Measurements from ENCODE around the gene TNS4.
A peak's percentile ranks its signal among the peaks of the same experiment; 100 is the strongest.

TNS4 gene

DNA sequence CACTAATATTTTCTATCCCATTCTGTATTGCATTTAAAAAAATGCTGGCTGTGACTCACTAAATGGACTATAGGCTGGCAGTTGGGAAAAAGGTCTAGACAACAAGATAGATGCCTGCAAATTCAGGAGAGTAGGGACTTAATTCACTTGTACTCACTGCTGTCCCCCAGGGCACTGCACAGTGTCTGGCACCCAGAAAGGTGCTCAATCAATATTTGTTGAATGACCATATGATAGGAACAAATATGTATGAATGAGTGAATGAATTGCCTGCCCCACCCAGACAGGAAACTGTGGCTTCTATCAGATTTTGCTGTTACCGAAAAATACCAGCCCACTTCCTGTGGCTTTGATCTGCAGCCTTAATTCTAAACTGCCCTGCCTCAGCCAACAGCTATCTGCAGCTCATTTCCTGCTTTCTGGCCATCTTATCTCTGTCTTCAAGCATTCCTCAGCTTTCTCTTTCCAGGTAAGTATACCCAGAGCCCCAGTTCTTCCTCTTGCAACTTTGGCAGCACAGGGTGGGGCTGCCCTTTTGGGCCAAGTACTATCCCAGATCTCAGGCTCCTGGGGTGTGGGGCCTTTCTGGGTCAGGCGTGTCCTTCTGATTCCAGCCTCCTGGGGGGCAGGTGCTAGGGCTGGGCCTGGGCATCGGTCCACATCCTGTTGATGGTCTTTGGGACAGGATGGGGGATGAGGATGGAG is 15.3 kb upstream of the TNS4 start:
- no peak for DNase-seq

DNA sequence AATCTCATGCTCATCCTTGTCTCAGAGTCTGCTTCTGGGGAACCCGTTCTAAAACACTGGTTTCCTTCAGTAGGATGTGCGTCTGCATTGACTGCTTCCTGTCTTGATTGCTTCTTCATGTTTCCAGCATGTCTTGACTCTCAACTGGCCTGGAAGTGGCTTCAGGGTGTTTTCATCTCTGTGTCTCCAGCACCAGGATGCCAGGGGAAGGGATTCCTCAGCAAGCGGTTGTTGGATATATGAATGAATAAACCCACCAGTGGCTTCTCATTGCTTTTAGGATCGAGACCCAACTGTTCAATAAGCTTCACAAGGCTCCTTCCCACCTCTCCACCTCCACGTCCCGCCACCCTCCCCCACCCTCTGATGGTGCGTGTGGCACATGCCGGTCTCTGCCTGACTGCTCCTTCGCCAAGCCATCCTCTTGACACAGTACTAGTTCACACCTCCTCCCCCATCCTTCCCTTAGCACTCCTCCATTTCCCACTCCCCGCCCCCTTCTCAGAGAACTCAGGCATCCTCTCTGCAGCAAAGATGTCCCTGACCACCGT is 14.1 kb upstream of the TNS4 start:
- no peak for DNase-seq

DNA sequence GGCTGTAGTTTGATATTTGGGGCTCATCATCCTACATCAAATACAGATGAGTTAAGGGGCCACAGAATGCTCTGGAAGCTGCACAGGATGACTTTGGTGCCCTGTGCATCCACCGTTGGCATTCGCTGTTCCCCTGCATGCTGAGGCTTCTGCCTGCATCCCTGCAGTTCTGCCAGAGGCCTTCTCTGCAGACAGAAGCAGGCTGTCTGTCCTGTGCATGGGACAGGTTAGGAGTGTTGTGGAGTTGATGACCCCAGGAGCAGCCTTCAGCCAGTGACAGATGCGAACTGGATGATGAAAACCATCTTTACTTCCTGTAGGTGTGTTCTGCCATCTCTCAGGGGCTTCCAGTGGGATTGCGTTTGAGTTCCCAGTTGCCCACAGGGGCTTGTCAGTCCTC is 13.6 kb upstream of the TNS4 start:
- no peak for DNase-seq

DNA sequence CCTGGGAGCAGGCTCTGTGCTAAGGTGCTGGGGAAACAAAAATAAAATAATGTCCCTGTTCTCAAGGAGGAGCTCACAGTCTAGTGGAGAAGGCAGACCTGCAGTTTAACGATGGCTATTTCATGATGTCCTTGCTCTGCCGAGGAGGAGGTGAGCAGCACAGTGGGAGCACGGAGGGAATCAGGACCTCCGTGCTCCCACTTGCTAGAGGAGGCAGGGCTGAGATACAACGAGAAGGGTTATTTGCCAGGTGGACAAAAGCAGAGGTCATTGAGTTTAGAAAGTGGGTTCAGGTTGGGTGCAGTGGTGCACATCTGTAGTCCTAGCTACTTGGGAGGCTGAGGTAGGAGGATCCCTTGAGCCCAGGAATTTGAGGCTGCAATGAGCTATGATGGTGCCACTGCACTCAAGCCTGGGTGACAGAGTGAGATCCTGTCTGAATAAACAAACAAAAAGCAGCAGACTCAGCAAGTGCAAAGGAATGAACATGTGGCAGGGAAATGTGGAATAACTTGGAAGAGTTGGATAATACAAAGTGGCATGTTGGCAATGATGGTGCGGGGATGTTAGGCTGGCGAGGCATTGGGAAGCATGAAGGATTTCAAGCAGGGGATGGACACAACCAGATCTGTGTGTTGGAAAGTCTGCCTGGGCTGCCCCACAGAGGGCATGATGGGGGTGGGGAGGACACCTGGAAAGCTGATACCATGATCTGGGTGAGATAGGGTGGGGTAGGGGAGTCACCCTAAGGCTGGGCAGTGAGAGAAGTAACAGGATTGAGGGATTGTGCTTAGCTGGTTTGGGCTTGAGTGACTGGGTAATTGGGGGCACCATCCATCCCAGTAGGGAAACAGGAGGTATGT is 12.8 kb upstream of the TNS4 start:
- DNase-seq: no peak

DNA sequence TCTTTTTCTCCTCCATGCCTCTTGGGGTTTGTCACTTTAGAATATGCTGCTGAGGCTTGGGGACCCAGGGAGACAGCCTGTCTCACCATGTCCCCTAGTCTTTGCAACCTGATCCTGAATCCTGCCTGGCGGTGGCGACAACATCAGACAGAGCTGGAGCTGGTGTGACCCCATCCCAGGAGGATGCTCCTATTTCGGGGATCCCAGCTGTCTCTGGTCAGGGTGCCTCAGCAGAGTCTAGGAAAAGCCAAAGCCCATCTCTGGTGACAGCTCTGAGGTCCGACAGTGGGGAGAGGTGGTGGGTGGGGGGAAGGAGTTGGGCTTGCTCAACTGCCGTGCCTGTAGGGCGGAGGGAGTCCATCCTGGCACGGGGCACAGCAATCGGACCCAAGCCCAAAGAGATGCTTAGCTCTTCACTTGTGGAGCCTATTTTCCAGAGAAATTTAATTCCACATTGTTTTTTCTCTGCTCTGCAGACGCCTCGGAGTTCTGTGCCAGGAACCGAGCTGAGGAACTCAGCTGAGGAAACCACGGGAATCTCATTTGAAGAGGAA is 10.3 kb upstream of the TNS4 start:
- DNase-seq: no peak

DNA sequence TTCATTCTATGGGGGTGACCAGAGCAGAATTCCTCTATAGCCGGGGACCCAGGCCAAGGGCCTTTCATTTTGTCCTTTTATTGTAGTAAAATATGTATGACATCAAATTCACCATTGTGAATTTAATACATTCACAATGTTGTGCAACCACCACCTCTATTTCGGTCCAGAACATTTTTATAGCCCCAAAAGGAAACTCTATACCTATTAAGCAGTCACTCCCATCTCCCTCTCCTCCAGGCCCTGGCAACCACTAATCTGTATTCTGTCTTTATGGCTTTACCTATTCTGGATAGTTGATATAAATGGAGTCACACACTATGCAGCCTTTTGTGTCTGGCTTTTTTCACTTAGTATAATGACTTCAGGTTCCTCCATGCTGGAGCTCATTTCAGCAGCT is 9.7 kb upstream of the TNS4 start:
- no peak for DNase-seq

DNA sequence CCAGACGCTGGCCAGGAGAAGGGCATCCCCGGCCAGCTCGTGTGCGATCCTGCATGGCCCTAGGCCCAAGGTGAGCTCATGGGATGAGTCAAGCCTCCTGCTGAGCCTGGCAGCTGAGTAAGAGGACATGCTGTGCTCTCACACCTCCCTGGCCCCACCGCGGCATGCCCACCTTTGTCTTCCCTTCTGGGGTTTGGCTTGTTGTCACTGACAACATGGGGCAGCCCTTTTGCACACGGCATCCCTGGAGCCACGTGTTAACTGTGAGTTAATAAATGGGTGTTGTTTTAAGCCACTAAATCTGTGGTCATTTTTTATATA is 8.9 kb upstream of the TNS4 start:
- DNase-seq: no peak

DNA sequence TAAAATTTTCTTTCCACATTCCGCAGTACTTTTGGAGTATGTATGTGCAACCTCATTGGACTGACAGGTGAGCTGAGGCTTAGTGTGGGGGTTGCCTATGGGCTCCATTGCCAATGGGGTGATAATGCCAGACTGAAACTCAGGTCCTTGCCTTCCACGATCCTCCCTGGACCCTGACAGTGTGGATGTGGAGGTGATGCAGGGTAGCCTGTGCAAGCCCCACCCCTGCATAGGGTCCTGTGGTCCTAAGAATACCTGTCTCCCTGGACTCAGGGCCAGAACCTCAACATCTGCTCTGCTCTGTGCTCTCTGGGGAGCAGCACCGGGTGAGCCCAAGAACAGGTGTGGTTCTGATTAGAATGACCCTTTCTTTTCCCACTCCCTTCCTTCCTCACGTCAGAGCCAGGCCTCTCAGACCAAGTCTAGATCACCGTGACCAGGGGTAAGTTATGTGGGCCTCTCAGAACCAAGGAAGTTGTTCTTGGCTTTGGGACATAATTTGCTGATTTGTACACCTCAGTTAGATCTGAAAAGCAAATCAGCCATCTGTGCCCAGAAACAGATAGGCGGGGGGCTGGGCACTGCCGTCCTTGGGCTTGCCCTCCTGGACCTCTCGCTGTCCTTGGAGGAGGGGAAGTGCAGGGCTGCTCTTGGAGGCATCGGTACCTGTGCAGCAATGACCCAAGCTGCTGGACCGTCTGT is 8.4 kb upstream of the TNS4 start:
- no peak for DNase-seq

DNA sequence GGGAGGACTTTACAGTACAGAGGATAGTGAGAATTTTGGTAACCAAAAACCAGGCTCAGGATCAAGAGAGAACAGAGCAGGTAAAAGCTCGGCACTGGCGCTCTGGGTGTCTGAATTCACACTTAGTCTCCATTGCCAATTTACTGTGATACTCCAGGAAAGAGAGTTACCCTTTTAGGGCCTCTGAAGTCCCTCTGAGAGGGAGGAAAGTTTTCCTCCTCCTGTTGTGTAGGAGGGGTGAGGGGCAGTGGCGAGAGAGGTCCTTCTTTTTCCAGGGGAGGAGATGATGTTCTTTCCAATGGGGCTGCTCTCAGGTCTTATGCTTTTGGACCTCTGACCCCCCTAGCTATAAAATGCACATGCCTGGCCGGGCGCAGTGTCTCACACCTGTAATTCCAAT is 5.4 kb upstream of the TNS4 start:
- no peak for DNase-seq

DNA sequence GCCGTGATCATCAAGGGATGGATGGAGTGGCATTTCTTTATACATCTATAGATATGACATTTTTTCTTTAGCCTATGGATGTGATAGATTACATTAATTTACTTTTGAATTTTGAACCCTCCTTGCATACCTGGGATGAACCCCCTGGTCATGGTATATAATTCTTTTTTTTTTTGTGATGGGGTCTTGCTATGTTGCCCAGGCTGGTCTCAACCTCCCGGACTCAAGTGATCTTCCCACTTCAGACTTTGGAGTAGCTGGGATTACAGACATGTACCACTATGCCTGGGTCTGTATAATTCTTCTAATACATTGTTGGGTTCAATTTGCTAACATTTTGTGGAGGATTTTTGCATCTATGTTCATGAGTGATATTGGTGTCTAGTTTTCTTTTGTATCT is 1.7 kb upstream of the TNS4 start:
- DNase-seq: no peak

DNA sequence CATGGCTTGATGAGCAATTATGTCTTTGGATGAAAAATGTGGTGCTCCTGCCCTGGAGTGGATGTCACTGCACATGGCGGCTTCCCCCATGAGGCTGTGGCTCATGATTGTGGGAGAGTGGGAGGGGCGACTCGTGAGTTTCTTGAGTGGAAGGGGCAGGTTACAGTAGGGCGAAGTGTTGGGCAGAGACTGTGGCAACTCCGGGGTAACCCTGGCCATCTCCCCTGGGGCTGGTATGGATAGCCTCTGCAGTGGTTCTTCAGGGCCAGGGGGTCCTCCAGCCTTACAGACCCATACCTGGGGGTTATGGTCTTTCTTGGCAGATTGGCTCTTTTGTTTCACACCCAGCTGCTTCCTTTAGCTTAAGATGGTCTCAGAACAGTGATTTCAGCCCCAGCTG is 1.3 kb upstream of the TNS4 start:
- DNase-seq: no peak

DNA sequence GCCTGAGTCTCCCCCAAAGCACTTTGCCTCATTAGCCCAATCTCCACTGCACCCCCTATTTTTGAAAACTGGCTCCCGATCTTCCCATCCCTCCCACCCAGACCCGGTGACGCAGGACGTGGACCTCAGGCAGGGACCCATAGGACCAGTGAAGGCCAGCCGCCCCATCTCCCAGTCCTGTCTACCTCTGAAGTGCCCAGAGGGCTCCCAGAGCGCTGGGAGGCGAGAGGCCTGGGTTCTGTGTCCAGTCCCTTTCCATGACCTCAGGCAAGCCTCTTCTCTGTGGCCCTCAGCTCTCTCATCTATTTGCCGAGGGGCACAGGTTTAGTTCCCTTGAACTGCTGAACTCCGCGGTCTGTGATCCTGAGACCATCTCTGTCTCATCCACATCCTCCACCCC is 714 bp downstream of the TNS4 start:
- DNase-seq: no peak

DNA sequence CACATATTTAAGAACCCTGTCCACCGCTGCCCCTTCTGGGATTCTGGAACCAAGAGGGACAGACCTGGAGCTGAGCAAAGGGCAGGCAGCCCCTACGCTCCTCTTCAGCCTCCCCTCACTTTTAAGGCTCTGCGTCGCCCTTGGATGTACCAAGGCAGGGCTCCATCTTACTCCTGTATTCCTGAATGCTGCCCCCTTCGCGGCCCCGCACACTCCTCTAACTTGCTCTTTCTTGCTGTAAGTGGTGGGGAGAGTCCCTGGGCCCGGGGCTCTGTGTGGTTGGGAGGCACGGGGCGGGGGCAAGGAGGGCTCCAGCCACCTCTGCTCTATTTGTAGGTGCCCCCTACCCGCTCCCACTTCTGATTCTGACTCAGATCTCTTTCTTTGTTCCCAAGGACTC is 1.2 kb downstream of the TNS4 start:
- DNase-seq: no peak

DNA sequence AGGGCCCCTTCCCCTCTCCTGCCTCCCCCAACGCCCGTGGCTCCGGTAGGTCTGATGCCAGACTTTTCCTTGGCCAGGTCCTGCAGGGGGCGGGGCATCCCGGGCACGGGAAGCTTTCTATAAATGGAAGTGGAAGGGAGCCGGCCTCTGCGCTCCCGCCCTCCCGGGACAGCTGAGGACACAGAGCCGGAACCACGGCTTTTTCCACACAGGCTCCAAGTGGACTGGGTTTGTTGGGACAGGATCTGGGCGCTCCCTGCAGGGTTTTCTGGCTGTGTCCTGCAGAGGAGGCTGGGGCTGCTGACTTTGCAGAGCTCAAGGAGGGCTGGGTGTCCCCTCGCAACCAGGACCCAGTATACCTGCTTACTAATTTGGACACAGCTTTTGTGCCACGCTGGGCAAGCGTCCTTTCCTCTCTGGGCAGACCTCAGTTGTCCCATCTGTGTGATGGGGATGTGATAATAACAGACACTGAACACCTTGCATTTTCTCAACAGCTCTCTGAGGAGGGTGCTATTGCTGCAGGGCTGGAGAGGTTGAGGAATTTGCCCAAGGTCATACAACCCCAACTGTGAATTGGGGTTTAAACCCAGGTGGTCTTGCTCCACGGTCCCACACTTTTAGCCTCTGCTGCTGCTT is 1.8 kb downstream of the TNS4 start:
- DNase-seq: peak in 1 of 2 experiments; percentile 48

DNA sequence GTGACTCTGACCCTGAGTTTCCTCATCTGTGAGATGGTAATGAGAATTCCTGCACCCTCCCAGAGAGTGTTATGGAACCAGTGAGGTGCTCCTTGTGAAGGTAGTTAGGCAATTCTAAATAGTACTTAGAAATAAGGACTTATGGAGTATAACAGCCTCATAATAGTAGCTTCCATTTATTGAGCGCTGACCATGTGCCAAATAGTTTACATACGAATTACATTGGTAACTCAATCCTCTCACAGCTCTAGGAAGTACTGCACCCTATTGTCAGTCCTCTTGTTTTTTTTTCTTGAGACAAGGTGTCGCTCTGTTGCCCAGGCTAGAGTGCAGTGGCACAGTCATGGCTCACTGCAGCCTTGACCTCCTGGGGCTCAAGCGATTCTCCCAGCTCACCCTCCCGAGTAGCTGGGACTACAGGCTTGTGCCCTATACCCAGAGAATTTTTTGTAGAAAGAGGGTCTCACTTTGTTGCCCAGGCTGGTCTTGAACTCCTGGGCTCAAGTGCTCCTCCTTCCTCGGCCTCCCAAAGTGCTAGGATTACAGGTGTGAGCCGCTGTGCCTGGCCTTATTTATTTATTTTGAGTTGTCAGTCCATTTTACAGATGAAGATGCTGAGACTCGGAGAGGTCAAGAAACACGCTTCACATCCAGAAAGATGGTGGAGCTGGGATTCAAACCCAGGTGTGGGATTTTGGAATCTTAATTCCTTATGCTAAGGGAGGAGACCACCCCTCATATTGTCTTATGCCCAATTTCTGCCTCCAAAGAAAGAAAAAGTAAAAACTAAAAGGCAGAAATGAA is 2.9 kb downstream of the TNS4 start:
- DNase-seq: no peak

DNA sequence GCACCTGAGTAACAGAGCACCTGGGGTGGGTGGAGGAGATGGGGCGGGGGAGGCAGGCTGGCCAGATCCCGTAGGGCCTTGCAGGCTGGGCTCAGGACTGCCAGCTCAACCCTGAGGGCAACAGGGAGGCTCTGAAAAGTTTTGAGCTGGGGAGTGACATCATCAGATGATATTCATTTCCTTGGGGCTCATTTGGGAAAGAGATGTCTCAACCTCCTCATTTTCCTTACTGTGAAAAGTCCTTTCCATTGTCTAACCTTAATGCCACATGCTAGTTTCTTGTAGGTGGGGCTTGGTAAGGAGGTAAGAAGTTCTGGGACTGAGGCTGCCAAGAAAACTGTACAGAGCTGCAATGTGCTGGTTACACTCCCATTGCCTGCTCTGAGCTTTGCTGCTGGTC is 3.7 kb downstream of the TNS4 start:
- no peak for DNase-seq

DNA sequence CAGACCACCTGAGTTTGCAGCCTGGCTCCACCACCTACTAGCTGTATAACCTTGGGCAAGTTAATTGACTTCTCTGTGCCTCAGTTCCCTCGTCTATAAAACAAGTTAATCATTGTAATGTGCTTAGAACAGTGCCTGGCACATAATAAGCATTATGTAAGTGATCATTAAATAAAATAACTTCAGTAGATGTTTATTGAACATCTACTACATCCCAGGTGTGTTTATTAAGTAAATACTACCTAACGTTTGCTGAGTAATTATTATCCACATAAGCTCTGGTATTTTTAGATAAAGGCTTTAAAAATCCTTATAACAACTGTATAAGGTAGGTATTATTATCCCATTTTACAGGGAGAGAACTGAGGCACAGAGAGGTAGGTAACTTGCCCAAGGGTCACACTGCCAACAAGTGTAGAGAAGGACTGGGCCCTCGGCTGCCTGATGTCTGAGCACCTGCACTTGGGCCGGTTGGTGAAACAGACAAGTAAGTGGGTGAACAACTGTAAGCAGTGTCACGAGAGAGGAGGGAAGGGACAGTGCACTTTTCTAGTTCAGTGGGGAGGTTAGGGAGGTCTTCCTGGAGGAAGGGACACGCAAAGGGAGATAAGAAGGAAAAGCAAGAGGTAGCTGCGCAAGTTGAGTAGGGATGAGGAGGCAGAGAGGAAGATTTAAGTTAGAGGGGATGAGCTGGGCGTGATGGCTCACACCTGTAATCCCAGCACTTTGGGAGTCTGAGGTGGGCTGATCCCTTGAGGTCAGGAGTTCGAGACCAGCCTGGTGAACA is 4.6 kb downstream of the TNS4 start:
- no peak for DNase-seq

DNA sequence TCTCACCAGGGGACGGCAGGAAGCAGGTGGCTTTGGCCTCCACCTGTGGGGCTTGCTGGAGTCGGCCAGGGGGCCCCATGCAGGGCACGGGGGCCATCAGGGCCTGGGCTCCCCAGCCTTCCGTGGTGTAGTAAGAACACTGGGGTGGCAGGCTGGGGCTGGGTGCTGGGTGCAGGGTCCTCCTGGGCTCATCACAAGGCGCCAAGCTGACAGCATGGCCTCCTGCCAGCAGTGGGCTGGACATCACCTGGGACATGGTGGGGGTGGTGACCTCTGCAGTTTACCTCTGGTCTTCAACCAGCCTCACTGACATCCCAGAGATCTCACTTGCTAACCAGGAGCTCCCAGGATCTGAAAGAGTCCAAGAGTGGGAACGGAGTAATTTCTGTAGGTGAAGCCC is 5.3 kb downstream of the TNS4 start:
- no peak for DNase-seq

DNA sequence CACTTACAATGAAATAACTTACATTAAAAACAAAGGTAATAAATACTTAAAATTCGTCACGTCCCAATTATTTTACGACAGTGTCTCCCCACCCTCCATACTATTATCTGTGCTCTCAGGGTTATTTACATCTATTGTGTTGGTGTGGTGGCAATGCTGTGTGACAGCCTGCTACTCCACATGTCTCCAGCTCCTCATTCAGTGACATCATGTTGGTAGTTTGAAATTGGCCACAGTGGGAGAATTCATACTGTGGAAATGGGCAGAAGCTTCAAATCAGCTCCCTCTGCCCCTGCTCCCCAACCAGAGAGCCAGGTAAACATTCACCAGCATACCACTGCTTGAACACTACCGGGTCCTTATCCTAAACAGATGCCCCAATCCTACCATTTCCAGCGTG is 6.3 kb downstream of the TNS4 start:
- no peak for DNase-seq

DNA sequence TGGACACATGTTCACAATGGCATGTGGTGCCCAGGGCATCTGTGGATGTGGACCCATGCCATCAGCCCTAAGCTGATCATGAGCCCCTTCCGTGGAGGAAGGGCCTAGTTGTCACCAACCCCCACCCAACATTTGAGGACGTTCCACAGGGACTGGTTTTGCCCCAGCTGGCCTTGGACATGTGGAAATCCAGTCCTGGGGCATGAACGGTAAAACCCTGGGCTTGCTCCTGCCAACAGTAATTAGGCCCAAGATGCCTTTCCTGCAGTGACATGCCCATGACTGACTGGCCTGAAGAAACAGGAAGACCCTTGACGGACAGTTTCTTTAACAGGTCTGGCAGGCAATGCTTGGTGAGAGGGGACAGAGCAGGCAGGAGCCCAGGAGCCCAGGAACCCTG is 7.7 kb downstream of the TNS4 start:
- DNase-seq: no peak

DNA sequence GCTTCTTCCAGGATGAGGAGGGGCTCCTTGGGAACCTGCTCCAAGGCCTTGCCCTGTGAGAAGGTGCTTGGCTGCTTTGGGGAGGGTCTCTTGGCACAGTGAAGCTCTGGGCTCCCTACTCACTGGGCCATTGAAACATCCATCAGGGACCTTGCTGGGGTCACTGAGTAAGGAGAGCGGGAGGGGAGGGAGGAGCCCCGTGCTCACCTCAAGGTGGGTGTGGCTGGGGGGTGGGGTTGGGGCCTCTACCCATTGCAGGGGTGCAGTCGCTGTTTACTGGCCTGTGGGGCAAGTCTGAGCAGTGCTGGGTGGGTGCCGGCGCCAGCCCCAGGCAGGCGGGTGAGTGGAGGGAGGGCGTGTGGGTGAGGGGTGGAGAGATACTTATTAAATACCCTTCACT is 9.9 kb downstream of the TNS4 start:
- DNase-seq: no peak
